ENCODE results near the gene MACROD2. TPM values are rescaled to one million over a fixed set of nuclear protein-coding genes. Genes with fewer than 3 reads are reported as not detected.

MACROD2 gene
- polyA plus RNA-seq, 1 experiment = 0.47 TPM

DNA sequence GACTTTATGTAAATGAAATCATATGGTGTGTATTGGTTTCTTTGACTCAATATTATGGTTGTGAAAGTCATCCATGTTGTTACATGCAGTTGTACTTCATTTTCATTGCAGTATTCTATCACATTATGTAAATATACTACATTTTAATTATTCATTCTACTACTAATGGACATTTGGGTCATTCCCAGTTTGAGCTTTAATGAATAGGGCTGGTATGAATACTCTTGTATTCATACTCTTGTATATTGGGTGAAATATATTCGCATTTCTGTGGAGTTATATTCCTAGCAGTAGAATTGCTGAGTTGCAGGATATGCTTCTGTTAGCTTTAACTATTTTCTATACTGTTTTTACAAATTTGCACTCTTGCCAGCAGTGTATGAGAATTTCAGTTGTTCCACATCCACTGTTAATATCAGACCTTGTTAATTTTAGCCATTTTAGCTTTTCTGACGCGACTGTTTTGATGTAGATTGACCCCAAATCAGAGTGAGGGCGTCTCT lies 1633.6 kb downstream of the MACROD2 start:
- CTCF ChIA-PET = interaction anchor here (1.5 to 1.6 kb wide), 2 partner anchors 15 to 25 kb away, joined by 3 to 6 read pairs; no protein-coding TSS in a partner anchor
- POLR2A ChIA-PET = no interaction called here
- no peak for DNase-seq (ENCODE audit: low read depth)
- no peak for TF ChIP-seq CTCF (IDR thresholded peaks at IDR 0.05; ENCODE audit: insufficient read depth, low read depth, low read length)
- Histone ChIP-seq H3K36me3 (ENCODE audit: control insufficient read depth, insufficient read depth, low read length) (no peaks in the 10 kb centered on the region), H3K27me3 (ENCODE audit: control insufficient read depth, insufficient read depth, low read length) (no peaks in the 10 kb centered on the region), H3K4me3 (ENCODE audit: low read depth, low read length) (no peak overlapping the region)

DNA sequence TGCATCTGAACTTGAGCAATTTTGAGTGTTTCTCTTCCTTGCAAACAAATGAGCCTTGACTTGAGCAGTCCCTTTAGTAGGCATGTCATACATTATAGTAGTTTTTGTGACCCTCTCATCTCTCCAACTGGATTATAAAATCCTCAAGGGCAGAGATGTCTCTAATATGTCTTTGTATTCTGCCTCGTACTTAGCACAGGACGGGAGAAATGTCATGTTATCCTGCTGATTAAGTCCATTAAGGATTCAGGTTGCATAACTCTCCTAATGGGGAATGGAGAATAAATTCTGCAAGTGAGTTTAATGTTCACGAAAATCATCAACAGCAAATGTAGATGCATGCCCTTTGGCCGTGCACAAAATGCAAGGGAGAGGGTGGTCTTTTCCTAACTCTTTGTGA lies 1635.0 kb downstream of the MACROD2 start:
- Histone ChIP-seq H3K36me3 (ENCODE audit: control insufficient read depth, insufficient read depth, low read length) (no peaks in the 10 kb centered on the region), H3K27me3 (ENCODE audit: control insufficient read depth, insufficient read depth, low read length) (no peaks in the 10 kb centered on the region), H3K4me3 (ENCODE audit: low read depth, low read length) (no peak overlapping the region)
- DNase-seq (ENCODE audit: low read depth) = no peak
- CTCF ChIA-PET = interaction anchor here (1.5 kb wide), 1 partner anchor 27 kb away, joined by 3 read pairs; no protein-coding TSS in a partner anchor
- TF ChIP-seq CTCF (IDR thresholded peaks at IDR 0.05; ENCODE audit: insufficient read depth, low read depth, low read length) = no peak
- POLR2A ChIA-PET = no interaction called here

- Histone ChIP-seq H3K27me3 (ENCODE audit: control insufficient read depth, insufficient read depth, low read length) (no peaks in the 10 kb centered on the region), H3K4me3 (ENCODE audit: low read depth, low read length) (no peak overlapping the region), H3K36me3 (ENCODE audit: control insufficient read depth, insufficient read depth, low read length) (no peaks in the 10 kb centered on the region)
- POLR2A ChIA-PET = no interaction called here
- no peak for DNase-seq (ENCODE audit: low read depth)
- CTCF ChIA-PET = no interaction called here
- no peak for TF ChIP-seq CTCF (IDR thresholded peaks at IDR 0.05; ENCODE audit: insufficient read depth, low read depth, low read length)
Observed at GRCh38 chr20:15632680-15633079, 1637.4 kb downstream of the MACROD2 start.

DNA sequence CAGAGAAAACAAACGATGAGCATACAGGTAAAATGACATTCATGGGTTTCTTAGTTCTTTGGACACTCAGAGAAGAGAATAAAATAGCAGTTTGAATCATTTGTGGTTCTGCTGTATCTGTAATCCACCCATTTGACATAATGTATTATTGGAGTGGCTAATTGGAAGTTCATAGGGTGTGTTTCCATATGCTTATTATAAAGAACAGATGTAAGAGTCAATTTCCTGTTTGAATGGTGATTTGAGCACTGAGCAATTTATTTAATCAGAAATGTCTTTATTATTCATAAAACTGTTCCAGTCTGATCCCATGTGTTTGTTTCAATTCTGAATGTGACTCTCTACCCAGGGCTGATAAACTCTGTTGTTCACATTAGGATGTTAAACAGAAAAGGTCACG lies 1638.8 kb downstream of the MACROD2 start:
- no peaks in the 10 kb centered on the region for H3K27me3 ChIP-seq (ENCODE audit: control insufficient read depth, insufficient read depth, low read length)
- DNase-seq (ENCODE audit: low read depth) = no peak
- no peak overlapping the region for H3K4me3 ChIP-seq (ENCODE audit: low read depth, low read length)
- no peaks in the 10 kb centered on the region for H3K36me3 ChIP-seq (ENCODE audit: control insufficient read depth, insufficient read depth, low read length)
- no peak for TF ChIP-seq CTCF (IDR thresholded peaks at IDR 0.05; ENCODE audit: insufficient read depth, low read depth, low read length)
- POLR2A ChIA-PET = no interaction called here
- CTCF ChIA-PET = interaction anchor here (2.0 kb wide), 1 partner anchor 20 kb away, joined by 5 read pairs; no protein-coding TSS in a partner anchor

GRCh38 chr20:15637546-15637945 lies 1642.2 kb downstream of the MACROD2 start:
- TF ChIP-seq CTCF (IDR thresholded peaks at IDR 0.05; ENCODE audit: insufficient read depth, low read depth, low read length) = no peak
- Histone ChIP-seq H3K27me3 (ENCODE audit: control insufficient read depth, insufficient read depth, low read length) (no peaks in the 10 kb centered on the region), H3K4me3 (ENCODE audit: low read depth, low read length) (no peak overlapping the region), H3K36me3 (ENCODE audit: control insufficient read depth, insufficient read depth, low read length) (no peaks in the 10 kb centered on the region)
- ChIA-PET POLR2A (no interaction called here), CTCF (no interaction called here)
- no peak for DNase-seq (ENCODE audit: low read depth)

Measured in BJ (cell line).